ENCODE results near the gene FILIP1L. TPM values are rescaled to one million over a fixed set of nuclear protein-coding genes. Genes with fewer than 3 reads are reported as not detected.

FILIP1L gene
- total RNA-seq, 1 donor from 2014 or later, result 47.0 TPM

- H3K36me3 Mint-ChIP-seq (ENCODE audit: unreplicated experiment), result no peaks in the 10 kb centered on the region
- H3K27ac Mint-ChIP-seq (ENCODE audit: unreplicated experiment), result no peak overlapping the region
- no peaks in the 10 kb centered on the region for H3K9me3 Mint-ChIP-seq (ENCODE audit: unreplicated experiment)
- H3K27me3 Mint-ChIP-seq (ENCODE audit: unreplicated experiment), result no peaks in the 10 kb centered on the region
- TF ChIP-seq CTCF (IDR thresholded peaks at IDR 0.05), result no peak
- no peak for DNase-seq (ENCODE audit: extremely low spot score, unreplicated experiment)
- H3K4me3 Mint-ChIP-seq (ENCODE audit: unreplicated experiment), result no peak overlapping the region
- no peaks in the 10 kb centered on the region for H3K4me1 Mint-ChIP-seq (ENCODE audit: unreplicated experiment)
These were observed 277.6 kb downstream of the FILIP1L start for GRCh38 chr3:99836681-99837080.

GRCh38 chr3:99834211-99834957 is 279.9 kb downstream of the FILIP1L start:
- Mint-ChIP-seq H3K27ac (ENCODE audit: unreplicated experiment) (no peak overlapping the region), H3K36me3 (ENCODE audit: unreplicated experiment) (no peaks in the 10 kb centered on the region), H3K4me3 (ENCODE audit: unreplicated experiment) (no peak overlapping the region), H3K4me1 (ENCODE audit: unreplicated experiment) (no peaks in the 10 kb centered on the region), H3K9me3 (ENCODE audit: unreplicated experiment) (no peaks in the 10 kb centered on the region), H3K27me3 (ENCODE audit: unreplicated experiment) (no peaks in the 10 kb centered on the region)
- no peak for TF ChIP-seq CTCF (IDR thresholded peaks at IDR 0.05)
- no peak for DNase-seq (ENCODE audit: extremely low spot score, unreplicated experiment)

GRCh38 chr3:99833617-99834205 is 280.6 kb downstream of the FILIP1L start:
- DNase-seq (ENCODE audit: extremely low spot score, unreplicated experiment), result no peak
- H3K27me3 Mint-ChIP-seq (ENCODE audit: unreplicated experiment), result no peaks in the 10 kb centered on the region
- no peaks in the 10 kb centered on the region for H3K9me3 Mint-ChIP-seq (ENCODE audit: unreplicated experiment)
- no peak overlapping the region for H3K4me3 Mint-ChIP-seq (ENCODE audit: unreplicated experiment)
- no peak overlapping the region for H3K27ac Mint-ChIP-seq (ENCODE audit: unreplicated experiment)
- H3K4me1 Mint-ChIP-seq (ENCODE audit: unreplicated experiment), result no peaks in the 10 kb centered on the region
- no peak for TF ChIP-seq CTCF (IDR thresholded peaks at IDR 0.05)
- peaks cover 1% of the 10 kb centered on the region for H3K36me3 Mint-ChIP-seq (ENCODE audit: unreplicated experiment)

GRCh38 chr3:99829844-99830243 is 284.5 kb downstream of the FILIP1L start:
- H3K36me3 Mint-ChIP-seq (ENCODE audit: unreplicated experiment), result peaks cover 3% of the 10 kb centered on the region
- DNase-seq (ENCODE audit: extremely low spot score, unreplicated experiment), result no peak

More at GRCh38 chr3:99829844-99830243, 284.5 kb downstream of the FILIP1L start:
- H3K27ac Mint-ChIP-seq (ENCODE audit: unreplicated experiment), result no peak overlapping the region
- H3K27me3 Mint-ChIP-seq (ENCODE audit: unreplicated experiment), result no peaks in the 10 kb centered on the region
- no peak for TF ChIP-seq CTCF (IDR thresholded peaks at IDR 0.05)
- peaks cover 4% of the 10 kb centered on the region for H3K4me1 Mint-ChIP-seq (ENCODE audit: unreplicated experiment)
- H3K4me3 Mint-ChIP-seq (ENCODE audit: unreplicated experiment), result no peak overlapping the region
- H3K9me3 Mint-ChIP-seq (ENCODE audit: unreplicated experiment), result no peaks in the 10 kb centered on the region
